GM12878 (cell line): ENCODE data around the gene CCNDBP1. TPM values are rescaled to one million over a fixed set of nuclear protein-coding genes. Genes with fewer than 3 reads are reported as not detected.

Experiments
- CBFB ChIP-seq: IDR thresholded peaks from 2 replicates; pipeline ENCODE4 v1.6.1; 2016; ENCODE audit warnings: antibody characterized with exemption, low read depth
- CHD2 ChIP-seq: IDR thresholded peaks from 2 replicates; pipeline ENCODE4 v1.6.1; 2011; ENCODE audit warnings: low read depth, low read length, improper control_type of control experiment, borderline replicate concordance
- CHD4 ChIP-seq: fragments of 200-600 bp; sonication (generic); IDR thresholded peaks from 2 replicates; pipeline ENCODE4 v1.6.1; 2016; ENCODE audit warnings: mild to moderate bottlenecking
- DPF2 ChIP-seq: fragments of 450-650 bp; IDR thresholded peaks from 2 replicates; pipeline ENCODE4 v1.6.1; 2017; ENCODE audit warnings: mild to moderate bottlenecking
- EED ChIP-seq: sonication (generic); IDR thresholded peaks from 2 replicates; pipeline ENCODE4 v1.6.1; 2016; ENCODE audit warnings: antibody characterized with exemption, low read depth
- EGR1 ChIP-seq, 2 experiments: IDR thresholded peaks; 1 replicate in 1 of 2; 2 replicates in 1 of 2; pipeline ENCODE4 v1.6.1; 2011 to 2012; ENCODE audit warnings: low read depth in 2 of 2, low read length in 2 of 2, borderline replicate concordance in 1 of 2, mild to moderate bottlenecking in 1 of 2, moderate library complexity in 1 of 2
- ESRRA ChIP-seq: IDR thresholded peaks from 2 replicates; pipeline ENCODE4 v1.6.1; 2012; ENCODE audit warnings: mild to moderate bottlenecking, low read length, improper control_type of control experiment
- FOXM1 ChIP-seq: IDR thresholded peaks from 2 replicates; pipeline ENCODE4 v1.6.1; 2012; ENCODE audit warnings: low read depth, mild to moderate bottlenecking, inconsistent platforms, low read length, moderate library complexity
- HDAC2 ChIP-seq: fragments of 200-600 bp; sonication (generic); IDR thresholded peaks from 2 replicates; pipeline ENCODE4 v1.6.1; 2017
- MEF2B ChIP-seq: fragments of 450-650 bp; IDR thresholded peaks from 2 replicates; pipeline ENCODE4 v1.6.1; 2018; ENCODE audit warnings: mild to moderate bottlenecking, moderate library complexity; ENCODE audit not compliant: partially characterized antibody, poor library complexity, severe bottlenecking
- MXI1 ChIP-seq: fragments of 150-350 bp; IDR thresholded peaks from 2 replicates; pipeline ENCODE4 v1.6.1; 2011; ENCODE audit warnings: low read depth, mild to moderate bottlenecking, inconsistent platforms, low read length, improper control_type of control experiment
- NBN ChIP-seq: fragments of 450-650 bp; IDR thresholded peaks from 2 replicates; pipeline ENCODE4 v1.6.1; 2016
- NFYA ChIP-seq: IDR thresholded peaks from 2 replicates; pipeline ENCODE4 v1.6.1; 2011; ENCODE audit warnings: low read depth, mild to moderate bottlenecking, low read length, improper control_type of control experiment, borderline replicate concordance
- POLR2AphosphoS5 ChIP-seq: IDR thresholded peaks from 2 replicates; pipeline ENCODE4 v1.6.1; 2011; ENCODE audit warnings: mild to moderate bottlenecking, low read length, inconsistent platforms
- RAD21 ChIP-seq: IDR thresholded peaks from 2 replicates; pipeline ENCODE4 v1.6.1; 2011; ENCODE audit warnings: mild to moderate bottlenecking, low read depth, low read length, moderate library complexity; ENCODE audit not compliant: insufficient read depth
- RFX5 ChIP-seq: IDR thresholded peaks from 2 replicates; pipeline ENCODE4 v1.6.1; 2011; ENCODE audit warnings: low read depth, low read length, improper control_type of control experiment
- RUNX3 ChIP-seq: IDR thresholded peaks from 2 replicates; pipeline ENCODE4 v1.6.1; 2012; ENCODE audit warnings: low read length, inconsistent platforms
- SIN3A ChIP-seq: IDR thresholded peaks from 2 replicates; pipeline ENCODE4 v1.6.1; 2012; ENCODE audit warnings: low read depth, low read length, improper control_type of control experiment
- SMAD1 ChIP-seq: fragments of 450-650 bp; IDR thresholded peaks from 2 replicates; pipeline ENCODE4 v1.6.1; 2018; ENCODE audit warnings: mild to moderate bottlenecking, low read depth; ENCODE audit not compliant: partially characterized antibody
- ZBTB11 ChIP-seq: fragments of 450-650 bp; formaldehyde crosslinking; IDR thresholded peaks from 2 replicates; pipeline ENCODE4 v1.5.0; 2022; ENCODE audit warnings: mild to moderate bottlenecking, missing genetic modification characterization
- ZNF24 ChIP-seq: fragments of 450-650 bp; IDR thresholded peaks from 2 replicates; pipeline ENCODE4 v1.6.1; 2017; ENCODE audit warnings: antibody characterized with exemption, mild to moderate bottlenecking
- ZNF622 ChIP-seq: fragments of 450-650 bp; IDR thresholded peaks from 2 replicates; pipeline ENCODE4 v1.6.1; 2017; ENCODE audit warnings: mild to moderate bottlenecking, inconsistent platforms
- ZNF687 ChIP-seq: fragments of 450-650 bp; IDR thresholded peaks from 2 replicates; pipeline ENCODE4 v1.6.1; 2017; ENCODE audit warnings: mild to moderate bottlenecking, moderate library complexity
- polyA plus RNA-seq, 11 experiments: library from polyadenylated mRNA; depleted of rRNA in 4 of 11; unstranded in 6 of 11; stranded (reverse) in 5 of 11; fragments of >200 nt; fragmentation: Nextera tagmentation in 4 of 11; fragmentation: Illumina TruSeq in 1 of 11; extraction: Ambion mirVana in 4 of 11; extraction: Trizol in 1 of 11; gene quantifications; 1 replicate in 1 of 11; 2 replicates in 10 of 11; pipeline versions ENCODE4 v1.2.1 to v1.2.3, GENCODE V29; 2011 to 2016; ENCODE audit warnings: inconsistent platforms in 2 of 11, missing spikeins in 2 of 11, low read depth in 1 of 11
- total RNA-seq, 4 experiments: library from RNA; depleted of rRNA in 3 of 4; stranded (reverse); fragments of >200 nt in 3 of 4; fragmentation: Illumina TruSeq in 1 of 4; extraction: Trizol in 1 of 4; gene quantifications; 2 replicates each; pipeline versions ENCODE4 v1.2.1 to v1.2.3, GENCODE V29; 2013 to 2021
- TF ChIP-seq, protein P1 (sequence below): IDR thresholded peaks from 2 replicates; pipeline ENCODE4 v1.6.1; 2011; ENCODE audit warnings: mild to moderate bottlenecking, low read depth, low read length, moderate library complexity; ENCODE audit not compliant: insufficient replicate concordance

The CCNDBP1 gene
- total and polyA plus RNA-seq, 10 of the 15 experiments (the other 5 are each of a cell fraction or from before 2014, with no cell fraction given), result 30.1 to 86.7 (median 42.2) TPM

DNA sequence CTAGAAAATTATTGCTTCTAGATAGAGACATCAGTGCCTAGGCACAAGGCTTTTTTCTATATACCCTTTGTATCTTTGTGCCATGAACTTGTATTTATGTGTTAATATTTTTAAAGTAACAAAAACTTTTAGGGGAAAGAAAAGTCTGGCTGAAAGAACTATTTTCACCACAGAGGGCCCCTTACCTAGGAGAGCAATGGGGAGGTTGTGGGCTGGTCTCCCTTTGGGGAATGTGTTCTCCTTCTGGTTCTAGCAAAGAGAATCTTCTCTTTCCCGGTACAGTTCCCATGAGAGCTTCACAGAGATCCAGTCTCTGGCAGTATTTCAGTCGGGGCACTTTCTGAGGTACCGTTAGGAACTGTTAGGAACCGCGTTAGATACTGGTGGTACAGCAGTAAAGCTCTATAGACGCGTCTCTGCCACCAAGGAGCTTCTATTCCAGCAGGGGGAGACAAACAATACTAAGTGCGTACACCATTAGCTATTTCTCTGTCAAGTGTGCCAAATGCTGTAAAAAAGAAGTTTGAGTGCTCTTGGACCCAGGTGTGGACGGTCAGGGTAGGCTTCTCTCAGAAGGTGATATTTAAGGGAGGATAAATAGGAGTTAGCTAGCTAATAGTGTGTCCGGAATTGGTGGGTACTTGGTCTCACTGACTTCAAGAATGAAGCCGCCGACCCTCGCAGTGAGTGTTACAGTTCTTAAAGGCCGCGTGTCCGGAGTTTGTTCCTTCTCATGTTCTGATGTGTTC is 40.2 kb downstream of the CCNDBP1 start (continued):
- TF ChIP-seq ZBTB11 (CRISPR knock-in tag), result no peak
- TF ChIP-seq NFYA, result no peak
- TF ChIP-seq EGR1 (IDR thresholded peaks at IDR 0.05; ENCODE audit: borderline replicate concordance in 1 of 2, low read depth in 2 of 2, low read length in 2 of 2), result no peak
- peak; percentile 99 for TF ChIP-seq RAD21
- no peak for TF ChIP-seq RUNX3
- TF ChIP-seq RFX5, result no peak
- no peak for TF ChIP-seq ESRRA
- TF ChIP-seq EED, result no peak
- TF ChIP-seq, protein P1, sequence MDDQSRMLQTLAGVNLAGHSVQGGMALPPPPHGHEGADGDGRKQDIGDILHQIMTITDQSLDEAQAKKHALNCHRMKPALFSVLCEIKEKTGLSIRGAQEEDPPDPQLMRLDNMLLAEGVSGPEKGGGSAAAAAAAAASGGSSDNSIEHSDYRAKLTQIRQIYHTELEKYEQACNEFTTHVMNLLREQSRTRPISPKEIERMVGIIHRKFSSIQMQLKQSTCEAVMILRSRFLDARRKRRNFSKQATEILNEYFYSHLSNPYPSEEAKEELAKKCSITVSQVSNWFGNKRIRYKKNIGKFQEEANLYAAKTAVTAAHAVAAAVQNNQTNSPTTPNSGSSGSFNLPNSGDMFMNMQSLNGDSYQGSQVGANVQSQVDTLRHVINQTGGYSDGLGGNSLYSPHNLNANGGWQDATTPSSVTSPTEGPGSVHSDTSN, result no peak
- no peak for TF ChIP-seq MEF2B
- no peak for TF ChIP-seq SMAD1
- TF ChIP-seq DPF2, result no peak
- TF ChIP-seq MXI1, result no peak
- no peak for TF ChIP-seq HDAC2
- 0 out of 2 replicates have a peak, but pooled peaks have one; percentile 34 for TF ChIP-seq NBN
- no peak for TF ChIP-seq POLR2AphosphoS5
- 0 out of 2 replicates have a peak, but pooled peaks have one; percentile 13 for TF ChIP-seq ZNF687
- no peak for TF ChIP-seq SIN3A
- TF ChIP-seq FOXM1, result peak; percentile 58; the same call in 1 of the 2 replicates
- TF ChIP-seq CBFB, result no peak
- TF ChIP-seq CHD4, result no peak
- no peak for TF ChIP-seq ZNF24
- TF ChIP-seq ZNF622, result no peak
- no peak for TF ChIP-seq CHD2
